HG02981 (cell line): ENCODE results near the gene PNKD.
A peak's percentile ranks its signal among the peaks of the same experiment; 100 is the strongest.

Experiments
- ATAC-seq: cut with Tn5 transposase; IDR thresholded peaks from one replicate; pipeline ENCODE4 v1.9.1; 2021; ENCODE audit warnings: mild to moderate bottlenecking, moderate library complexity; ENCODE audit not compliant: unreplicated experiment

Gene PNKD

DNA sequence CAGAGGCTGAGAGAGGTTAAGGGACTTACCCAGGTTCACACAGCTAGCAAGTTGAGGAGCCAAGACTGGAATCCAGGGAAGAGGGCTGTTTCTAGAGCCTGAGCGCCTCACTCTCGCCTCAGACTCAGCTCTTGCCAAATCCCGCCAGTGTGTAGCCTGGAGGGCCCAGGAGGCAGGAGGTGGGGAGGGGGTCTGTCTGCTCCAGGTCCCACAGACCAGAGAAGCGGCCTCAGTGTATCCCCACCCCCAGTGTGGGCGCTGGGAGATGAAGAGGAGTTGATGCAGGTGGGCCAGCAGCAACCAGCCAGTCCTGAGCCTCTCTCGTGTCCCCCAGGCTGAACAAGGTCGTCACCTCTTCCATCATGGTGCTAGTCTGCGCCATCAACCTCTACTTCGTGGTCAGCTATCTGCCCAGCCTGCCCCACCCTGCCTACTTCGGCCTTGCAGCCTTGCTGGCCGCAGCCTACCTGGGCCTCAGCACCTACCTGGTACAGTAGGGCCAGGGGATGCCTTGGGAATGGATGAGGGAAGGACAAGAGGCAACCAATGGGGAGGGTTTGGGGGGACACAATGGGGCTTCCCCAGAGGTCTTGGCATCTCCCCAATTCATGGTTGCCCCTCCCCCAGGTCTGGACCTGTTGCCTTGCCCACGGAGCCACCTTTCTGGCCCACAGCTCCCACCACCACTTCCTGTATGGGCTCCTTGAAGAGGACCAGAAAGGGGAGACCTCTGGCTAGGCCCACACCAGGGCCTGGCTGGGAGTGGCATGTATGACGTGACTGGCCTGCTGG is 124.2 kb downstream of the PNKD start:
- no peak for ATAC-seq

- ATAC-seq = no peak
These were observed 124.7 kb downstream of the PNKD start for GRCh38 chr2:218395090-218395444.

DNA sequence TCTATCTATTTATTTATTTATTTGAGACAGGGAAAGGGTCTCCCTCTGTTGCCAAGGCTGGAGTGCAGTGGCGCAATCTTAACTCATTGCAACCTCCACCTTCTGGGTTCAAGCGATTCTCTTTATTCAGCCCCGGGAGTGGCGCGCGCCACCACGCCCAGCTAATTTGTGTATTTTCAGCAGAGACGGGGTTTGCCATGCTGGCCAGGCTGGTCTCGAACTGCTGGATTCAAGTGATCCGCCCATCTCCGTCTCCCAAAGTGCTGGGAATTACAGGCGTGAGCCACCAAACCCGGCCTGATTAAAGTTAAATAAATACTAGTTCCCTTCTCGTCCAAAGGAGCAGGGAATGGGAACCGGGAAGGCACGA is 125.1 kb downstream of the PNKD start:
- ATAC-seq = no peak

DNA sequence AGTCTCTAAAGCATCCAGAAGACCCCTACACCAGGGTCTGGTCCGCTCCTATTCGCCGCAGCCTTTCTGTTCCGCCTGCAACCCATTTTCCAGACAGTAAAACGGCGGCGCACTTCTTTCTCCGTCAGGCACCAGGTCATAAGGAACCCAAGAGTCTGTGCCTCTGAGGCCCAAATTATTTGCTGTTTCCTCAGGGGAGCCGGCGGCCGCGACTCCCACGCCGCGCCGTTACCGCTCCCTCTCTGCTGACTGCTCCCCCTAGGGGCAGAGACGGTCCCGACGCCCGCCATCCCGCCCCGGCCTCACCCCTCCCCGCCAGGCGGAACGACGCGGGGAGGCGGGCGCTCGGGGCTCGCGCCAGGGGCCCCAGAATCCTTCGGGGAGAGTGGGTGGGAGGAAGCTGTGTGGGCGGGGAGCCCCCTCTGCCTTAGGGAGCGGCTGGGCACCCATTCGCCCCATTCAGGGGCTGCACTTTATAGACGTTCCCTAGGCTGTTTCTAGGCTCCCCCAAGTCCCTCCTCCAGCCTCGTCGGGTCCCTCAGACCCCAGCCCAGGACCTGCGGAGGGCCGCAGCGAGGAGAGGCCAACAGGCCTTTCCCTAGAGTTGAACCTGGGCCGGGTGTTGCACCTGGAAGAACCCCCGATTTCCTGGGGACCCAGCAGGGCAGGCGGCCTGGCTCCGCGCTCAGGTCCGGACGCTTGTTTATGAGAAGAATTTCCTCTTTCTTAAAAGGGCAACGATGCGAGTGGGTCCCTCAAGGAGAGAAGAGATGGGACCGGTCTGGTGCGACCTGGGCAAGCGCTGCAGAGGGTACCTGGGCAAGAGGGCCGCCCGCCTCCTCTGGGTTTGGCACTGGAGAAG is 125.7 kb downstream of the PNKD start:
- peak; percentile 49 for ATAC-seq
